ENCODE data around the gene PBX1. TPM values are rescaled to one million over a fixed set of nuclear protein-coding genes. Genes with fewer than 3 reads are reported as not detected.

The PBX1 gene
- total RNA-seq, 2 experiments from 2014 or later = not detected

GRCh38 chr1:164562947-164563520 is 4.0 kb downstream of the PBX1 start:
- TF ChIP-seq, protein P1, sequence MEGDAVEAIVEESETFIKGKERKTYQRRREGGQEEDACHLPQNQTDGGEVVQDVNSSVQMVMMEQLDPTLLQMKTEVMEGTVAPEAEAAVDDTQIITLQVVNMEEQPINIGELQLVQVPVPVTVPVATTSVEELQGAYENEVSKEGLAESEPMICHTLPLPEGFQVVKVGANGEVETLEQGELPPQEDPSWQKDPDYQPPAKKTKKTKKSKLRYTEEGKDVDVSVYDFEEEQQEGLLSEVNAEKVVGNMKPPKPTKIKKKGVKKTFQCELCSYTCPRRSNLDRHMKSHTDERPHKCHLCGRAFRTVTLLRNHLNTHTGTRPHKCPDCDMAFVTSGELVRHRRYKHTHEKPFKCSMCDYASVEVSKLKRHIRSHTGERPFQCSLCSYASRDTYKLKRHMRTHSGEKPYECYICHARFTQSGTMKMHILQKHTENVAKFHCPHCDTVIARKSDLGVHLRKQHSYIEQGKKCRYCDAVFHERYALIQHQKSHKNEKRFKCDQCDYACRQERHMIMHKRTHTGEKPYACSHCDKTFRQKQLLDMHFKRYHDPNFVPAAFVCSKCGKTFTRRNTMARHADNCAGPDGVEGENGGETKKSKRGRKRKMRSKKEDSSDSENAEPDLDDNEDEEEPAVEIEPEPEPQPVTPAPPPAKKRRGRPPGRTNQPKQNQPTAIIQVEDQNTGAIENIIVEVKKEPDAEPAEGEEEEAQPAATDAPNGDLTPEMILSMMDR (IDR thresholded peaks at IDR 0.05) = no peak

DNA sequence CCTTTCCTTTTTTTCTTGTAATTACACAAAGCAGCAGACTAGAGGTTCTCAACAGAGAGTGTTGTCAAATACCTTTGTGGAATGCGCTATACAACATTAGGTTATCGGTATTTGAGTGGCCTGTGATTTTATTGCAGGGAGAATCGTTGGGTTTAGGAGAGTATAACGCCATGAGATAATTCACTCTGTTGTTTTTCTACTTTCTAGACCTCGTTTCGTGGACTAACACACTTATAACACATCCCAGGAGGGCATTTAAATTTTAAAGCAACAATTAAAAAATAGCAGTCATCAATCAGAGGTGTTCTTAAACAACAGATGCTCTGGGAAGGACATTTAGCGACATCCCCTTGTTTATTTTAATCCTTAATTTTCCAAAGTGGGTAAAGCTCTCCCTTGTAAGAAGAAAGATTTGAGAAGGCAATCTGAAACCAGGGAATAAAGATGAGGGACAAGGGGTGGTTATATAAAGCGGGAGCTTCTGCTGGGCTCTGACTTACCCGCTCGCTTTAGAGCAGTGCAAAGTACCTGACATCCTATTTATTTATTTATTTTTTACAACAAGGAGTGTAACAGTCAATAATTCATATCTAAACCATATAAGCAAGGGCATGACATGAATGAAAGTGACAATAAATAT is 4.9 kb downstream of the PBX1 start:
- ChIA-PET CTCF (no interaction called here), POLR2A (no interaction called here)
- H3K27ac Mint-ChIP-seq = no peak overlapping the region
- H3K27me3 Mint-ChIP-seq = peaks cover 18% of the 10 kb centered on the region
- ATAC-seq (no peak), DNase-seq (no peak)
- H3K9me3 Mint-ChIP-seq = peaks cover 4% of the 10 kb centered on the region
- no peaks in the 10 kb centered on the region for H3K36me3 Mint-ChIP-seq (ENCODE audit: low read depth)
- H3K4me1 Mint-ChIP-seq (ENCODE audit: low read depth) = peaks cover 6% of the 10 kb centered on the region
- intact Hi-C loops (cut with micrococcal nuclease) = no loop called here
- no peak overlapping the region for H3K4me3 Mint-ChIP-seq
- TF ChIP-seq, protein P1 (IDR thresholded peaks at IDR 0.05) = no peak

More at GRCh38 chr1:164562947-164563520, 4.0 kb downstream of the PBX1 start:
- intact Hi-C loops (cut with micrococcal nuclease) = no loop called here
- no peak for DNase-seq
- ChIA-PET POLR2A (no interaction called here), CTCF (no interaction called here)
- Mint-ChIP-seq H3K9me3 (no peaks in the 10 kb centered on the region), H3K36me3 (ENCODE audit: low read depth) (no peaks in the 10 kb centered on the region), H3K27me3 (peaks cover 20% of the 10 kb centered on the region), H3K27ac (no peak overlapping the region), H3K4me3 (no peak overlapping the region), H3K4me1 (ENCODE audit: low read depth) (peaks cover 10% of the 10 kb centered on the region)
- no peak for ATAC-seq

DNA sequence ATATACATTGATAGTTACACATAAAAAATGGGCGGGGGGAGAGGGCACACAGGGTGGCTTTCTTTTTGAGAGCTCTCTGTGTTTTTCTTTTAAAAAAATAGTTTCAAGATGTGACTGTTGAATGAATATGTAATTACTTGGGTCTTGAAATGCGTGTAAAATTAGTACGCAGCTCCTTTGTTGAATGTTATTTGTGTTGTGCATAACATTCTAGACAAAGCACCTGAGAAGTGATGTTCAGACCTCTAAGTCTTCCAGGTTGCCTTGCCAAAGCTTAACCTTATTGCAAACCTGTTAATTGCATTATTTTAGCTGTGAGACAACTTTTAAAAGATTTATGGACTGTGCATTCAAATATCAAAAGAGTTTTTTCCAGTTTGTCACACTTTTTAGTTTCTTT is 5.4 kb downstream of the PBX1 start:
- Mint-ChIP-seq H3K36me3 (ENCODE audit: low read depth) (no peaks in the 10 kb centered on the region), H3K27me3 (peaks cover 18% of the 10 kb centered on the region), H3K4me3 (no peak overlapping the region), H3K9me3 (peaks cover 4% of the 10 kb centered on the region), H3K4me1 (ENCODE audit: low read depth) (peaks cover 6% of the 10 kb centered on the region), H3K27ac (no peak overlapping the region)
- TF ChIP-seq, protein P1 (IDR thresholded peaks at IDR 0.05) = no peak
- no peak for ATAC-seq
- intact Hi-C loops (cut with micrococcal nuclease) = no loop called here
- ChIA-PET CTCF (no interaction called here), POLR2A (no interaction called here)
- no peak for DNase-seq

- Mint-ChIP-seq H3K27me3 (peaks cover 11% of the 10 kb centered on the region), H3K4me3 (no peak overlapping the region), H3K4me1 (ENCODE audit: low read depth) (no peaks in the 10 kb centered on the region), H3K27ac (no peak overlapping the region), H3K9me3 (peaks cover 4% of the 10 kb centered on the region), H3K36me3 (ENCODE audit: low read depth) (no peaks in the 10 kb centered on the region)
- DNase-seq = no peak
- intact Hi-C loops (cut with micrococcal nuclease) = no loop called here
- CTCF ChIA-PET = no interaction called here
- POLR2A ChIA-PET = no interaction called here
- TF ChIP-seq, protein P1 (IDR thresholded peaks at IDR 0.05) = no peak
- no peak for ATAC-seq
Measured at GRCh38 chr1:164565357-164565756, 6.4 kb downstream of the PBX1 start.

- Mint-ChIP-seq H3K27ac (no peak overlapping the region), H3K9me3 (peaks cover 8% of the 10 kb centered on the region), H3K4me1 (ENCODE audit: low read depth) (no peaks in the 10 kb centered on the region), H3K27me3 (no peaks in the 10 kb centered on the region), H3K36me3 (ENCODE audit: low read depth) (no peaks in the 10 kb centered on the region), H3K4me3 (no peak overlapping the region)
- intact Hi-C loops (cut with micrococcal nuclease) = no loop called here
- ATAC-seq (no peak), DNase-seq (no peak)
- TF ChIP-seq, protein P1 (IDR thresholded peaks at IDR 0.05) = no peak
- POLR2A ChIA-PET = no interaction called here
- CTCF ChIA-PET = no interaction called here
Measured at GRCh38 chr1:164567774-164568173, 8.8 kb downstream of the PBX1 start.

Measured in activated CD8-positive, alpha-beta T cell treated with anti-CD3 and anti-CD28 coated beads for 36 hours (primary cell).